PC-9 (cell line): Measurements from ENCODE around the gene IRGC. TPM values are rescaled to one million over a fixed set of nuclear protein-coding genes. Genes with fewer than 3 reads are reported as not detected.

Source experiments
- BruUV-seq: library from RNA; stranded (reverse); fragments of 400-500 nt; replicated peaks from 2 replicates; lab custom pipeline; 2021; lab: Mats Ljungman, UMichigan
- CTCF ChIA-PET: fragments of 300-600 bp; sonication (Branson Sonifier 250); formaldehyde crosslinking; loops from one replicate; lab custom pipeline; 2022; ENCODE audit warnings: antibody characterized with exemption; lab: Charles Lee
- POLR2A ChIA-PET: fragments of 300-600 bp; sonication (Branson Sonifier 250); formaldehyde crosslinking; loops from one replicate; lab custom pipeline; 2022; ENCODE audit warnings: antibody characterized with exemption; ENCODE audit not compliant: unreplicated experiment; lab: Charles Lee
- DNase-seq, 2 experiments: peaks; one replicate each; pipeline versions ENCODE4 v3.0.0 to v3.0.0-alpha.2; 2015 to 2022; ENCODE audit warnings: mixed read lengths in 1 of 2
- H2AFZ ChIP-seq: fragments of 200-600 bp; sonication (generic); 2 replicates; pipeline ENCODE4 v1.8.1; 2017; ENCODE audit warnings: antibody characterized with exemption
- H3F3A ChIP-seq: fragments of 200-600 bp; sonication (generic); 2 replicates; pipeline ENCODE4 v1.8.1; 2017; ENCODE audit warnings: antibody characterized with exemption, mild to moderate bottlenecking, low read depth; ENCODE audit not compliant: insufficient read depth
- H3K27ac ChIP-seq: fragments of 200-600 bp; sonication (generic); 2 replicates; pipeline ENCODE4 v1.6.1; 2016; ENCODE audit warnings: mixed run types
- H3K27me3 ChIP-seq: fragments of 200-600 bp; sonication (generic); 2 replicates; pipeline ENCODE4 v1.6.1; 2016; ENCODE audit warnings: low read depth, mixed run types; ENCODE audit not compliant: insufficient read depth
- H3K36me3 ChIP-seq: fragments of 200-600 bp; sonication (generic); 2 replicates; pipeline ENCODE4 v1.6.1; 2016; ENCODE audit warnings: low read depth, mixed run types
- H3K4me1 ChIP-seq: fragments of 200-600 bp; sonication (generic); replicated peaks from 2 replicates; pipeline ENCODE4 v1.6.1; 2016; ENCODE audit warnings: mixed run types; ENCODE audit not compliant: insufficient read depth
- H3K4me2 ChIP-seq: fragments of 200-600 bp; sonication (generic); 2 replicates; pipeline ENCODE4 v1.6.1; 2017; ENCODE audit warnings: mixed run types
- H3K4me3 ChIP-seq: fragments of 200-600 bp; sonication (generic); 2 replicates; pipeline ENCODE4 v1.6.1; 2016; ENCODE audit warnings: mixed run types
- H3K79me2 ChIP-seq: fragments of 200-600 bp; sonication (generic); 2 replicates; pipeline ENCODE4 v1.6.1; 2017; ENCODE audit warnings: low read depth, mixed run types
- H3K9me2 ChIP-seq: fragments of 200-600 bp; sonication (generic); 2 replicates; pipeline ENCODE4 v1.8.1; 2017; ENCODE audit warnings: mild to moderate bottlenecking; ENCODE audit not compliant: insufficient read depth
- H3K9me3 ChIP-seq: fragments of 200-600 bp; sonication (generic); 2 replicates; pipeline ENCODE4 v1.8.1; 2016; ENCODE audit warnings: low read depth; ENCODE audit not compliant: insufficient read depth
- H4K20me1 ChIP-seq: fragments of 200-600 bp; sonication (generic); 2 replicates; pipeline ENCODE4 v1.8.1; 2017; ENCODE audit not compliant: insufficient read depth
- CTCF ChIP-seq: fragments of 200-600 bp; sonication (generic); conservative IDR thresholded peaks from 2 replicates; pipeline ENCODE4 v1.6.1; 2017; ENCODE audit warnings: mixed run types, antibody characterized with exemption, mild to moderate bottlenecking, moderate library complexity
- EZH2 ChIP-seq: fragments of 200-600 bp; sonication (generic); IDR thresholded peaks from 2 replicates; pipeline ENCODE4 v1.8.0; 2017; ENCODE audit warnings: antibody characterized with exemption, low read depth
- intact Hi-C: fragments of 100-400 bp; cut with micrococcal nuclease; formaldehyde crosslinking; loops from one replicate; pipeline ENCODE4 v1.10.0; 2022; ENCODE audit not compliant: unreplicated experiment
- total RNA-seq: library from RNA; stranded (reverse); gene quantifications from 2 replicates; pipeline ENCODE4 v1.2.3, GENCODE V29; 2021

The IRGC gene
- total RNA-seq, 1 experiment from 2014 or later, result not detected

- intact Hi-C loops, result no loop called here
- H3F3A ChIP-seq, result peaks cover 7% of the 10 kb centered on the region
- no peaks in the 10 kb centered on the region for H3K79me2 ChIP-seq
- no peaks in the 10 kb centered on the region for H3K9me2 ChIP-seq
- no peaks in the 10 kb centered on the region for H3K27me3 ChIP-seq
- H4K20me1 ChIP-seq, result no peaks in the 10 kb centered on the region
- no peaks in the 10 kb centered on the region for H3K4me1 ChIP-seq
- no peak for TF ChIP-seq EZH2
- no peak overlapping the region for H2AFZ ChIP-seq
- no peak overlapping the region for H3K4me2 ChIP-seq
- no peak overlapping the region for H3K4me3 ChIP-seq
- ChIA-PET CTCF (interaction anchor here (0.6 kb wide), 1 partner anchor 274 kb away, joined by 6 read pairs; no protein-coding TSS in a partner anchor), POLR2A (interaction anchor here (0.6 kb wide), 1 partner anchor 491 kb away, joined by 38 read pairs; no protein-coding TSS in a partner anchor)
- DNase-seq, result no peak
- no peaks in the 10 kb centered on the region for H3K9me3 ChIP-seq
- no TSS peak for BruUV-seq
- no peak overlapping the region for H3K27ac ChIP-seq
- no peaks in the 10 kb centered on the region for H3K36me3 ChIP-seq
Measured at GRCh38 chr19:43720936-43721335, 5.1 kb downstream of the IRGC start.

GRCh38 chr19:43721469-43722048, 5.7 kb downstream of the IRGC start:
- Histone ChIP-seq H3K27me3 (no peaks in the 10 kb centered on the region), H3K4me3 (no peak overlapping the region), H3K27ac (no peak overlapping the region), H3K36me3 (no peaks in the 10 kb centered on the region), H3K4me2 (no peak overlapping the region), H3K79me2 (no peaks in the 10 kb centered on the region), H3K9me3 (no peaks in the 10 kb centered on the region), H3K4me1 (no peaks in the 10 kb centered on the region), H3F3A (peaks cover 10% of the 10 kb centered on the region), H2AFZ (no peak overlapping the region), H3K9me2 (no peaks in the 10 kb centered on the region), H4K20me1 (no peaks in the 10 kb centered on the region)
- no peak for TF ChIP-seq CTCF
- no peak for TF ChIP-seq EZH2
- intact Hi-C loops, result no loop called here
- CTCF ChIA-PET, result interaction anchor here (0.6 to 0.7 kb wide), 3 partner anchors 32 to 1907 kb away, joined by 3 to 7 read pairs (median 3); no protein-coding TSS in a partner anchor
- BruUV-seq, result no TSS peak
- POLR2A ChIA-PET, result interaction anchor here (0.6 kb wide), 2 partner anchors 237 to 1969 kb away, joined by 5 to 6 read pairs; no protein-coding TSS in a partner anchor
- DNase-seq, result no peak

GRCh38 chr19:43723588-43723987, 7.7 kb downstream of the IRGC start:
- ChIA-PET POLR2A (no interaction called here), CTCF (interaction anchor here (1.3 kb wide), 1 partner anchor 55 kb away, joined by 3 read pairs; no protein-coding TSS in a partner anchor)
- Histone ChIP-seq H3K27ac (no peak overlapping the region), H2AFZ (no peak overlapping the region), H3K4me2 (no peak overlapping the region), H3F3A (peaks cover 10% of the 10 kb centered on the region), H3K27me3 (no peaks in the 10 kb centered on the region), H3K4me3 (no peak overlapping the region), H3K9me3 (no peaks in the 10 kb centered on the region), H4K20me1 (no peaks in the 10 kb centered on the region), H3K36me3 (no peaks in the 10 kb centered on the region), H3K9me2 (no peaks in the 10 kb centered on the region), H3K79me2 (no peaks in the 10 kb centered on the region), H3K4me1 (no peaks in the 10 kb centered on the region)
- DNase-seq, result no peak
- TF ChIP-seq CTCF (peak; percentile 62), EZH2 (no peak)
- no TSS peak for BruUV-seq
- intact Hi-C loops, result loop anchor here (1.0 kb wide), 1 partner anchor 53 kb away; the partner anchor contains the start of gene PLAUR
